ENCODE data around the gene LRRC3C. TPM values are rescaled to one million over a fixed set of nuclear protein-coding genes. Genes with fewer than 3 reads are reported as not detected.

LRRC3C gene
- polyA plus RNA-seq, 4 donors = 0.17 TPM; not detected in 3

DNA sequence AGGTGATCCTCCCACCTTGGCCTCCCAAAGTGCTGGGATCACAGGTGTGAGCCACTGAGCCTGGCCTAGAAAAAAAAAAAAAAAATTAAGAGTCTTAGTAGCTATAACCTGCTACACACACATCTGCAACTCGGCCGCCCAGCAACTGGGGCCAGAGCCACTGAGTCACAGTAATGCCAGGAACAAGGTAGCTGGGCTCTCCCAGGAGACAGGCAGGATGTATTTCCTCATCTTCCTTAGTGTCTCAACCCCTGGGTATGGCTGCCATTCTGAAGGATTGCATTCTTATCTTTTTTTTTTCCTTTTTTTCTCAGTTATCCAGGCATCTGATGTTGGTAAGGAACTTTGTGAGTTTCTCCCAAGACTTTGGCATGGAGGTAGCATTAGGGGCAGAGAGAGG is 46.0 kb downstream of the LRRC3C start:
- no peak for DNase-seq (ENCODE audit: low read depth in 4 of 4, low spot score in 2 of 4)

- DNase-seq (ENCODE audit: low read depth in 4 of 4, low spot score in 2 of 4) = no peak
Measured at GRCh38 chr17:39974433-39974832, 46.9 kb downstream of the LRRC3C start.

- DNase-seq (ENCODE audit: low read depth in 4 of 4, low spot score in 2 of 4) = no peak
Measured at GRCh38 chr17:39975801-39976200, 48.3 kb downstream of the LRRC3C start.

GRCh38 chr17:39979016-39979670 is 51.6 kb downstream of the LRRC3C start:
- DNase-seq (ENCODE audit: low read depth in 4 of 4, low spot score in 2 of 4) = no peak

GRCh38 chr17:39979893-39980350 is 52.4 kb downstream of the LRRC3C start:
- DNase-seq (ENCODE audit: low read depth in 4 of 4, low spot score in 2 of 4) = peak in 1 of 4 donors; percentile 34

- DNase-seq (ENCODE audit: low read depth in 4 of 4, low spot score in 2 of 4) = peak; percentile 99 to 100 (median 100)
Measured at GRCh38 chr17:39980351-39981206, 53.0 kb downstream of the LRRC3C start, which contains the start of gene PSMD3. PSMD3 (plus strand) TSS chr17:39980807; CDS start chr17:39980971, 164 bp downstream.

DNA sequence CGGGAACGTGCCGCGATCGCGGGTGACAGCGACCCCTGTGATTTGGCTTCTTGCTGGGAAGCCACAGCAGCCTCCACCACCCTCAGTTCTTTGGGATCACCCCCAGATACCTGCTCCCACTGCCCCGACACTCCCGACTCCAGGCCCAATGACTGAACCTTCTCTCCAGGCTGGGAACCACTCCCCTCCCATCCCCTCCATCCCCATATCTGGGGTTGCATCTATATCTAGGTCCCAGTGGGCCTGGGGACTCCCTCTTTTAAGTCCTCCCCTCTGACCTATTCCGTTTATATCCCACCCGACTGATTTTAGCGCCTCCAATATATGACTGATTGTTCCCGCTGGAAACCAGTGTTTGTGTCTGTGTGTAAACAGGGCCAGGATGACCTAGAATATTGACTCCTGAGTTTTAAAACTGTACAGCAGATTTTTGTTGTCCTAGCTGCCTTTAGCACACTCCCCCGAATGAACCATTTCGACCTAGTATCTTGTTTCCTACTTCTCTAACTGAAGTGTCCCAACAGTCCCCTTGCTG is 53.7 kb downstream of the LRRC3C start:
- peak in 1 of 4 donors; percentile 11 for DNase-seq (ENCODE audit: low read depth in 4 of 4, low spot score in 2 of 4)

GRCh38 chr17:39981766-39982375 is 54.3 kb downstream of the LRRC3C start:
- no peak for DNase-seq (ENCODE audit: low read depth in 4 of 4, low spot score in 2 of 4)

- DNase-seq (ENCODE audit: low read depth in 4 of 4, low spot score in 2 of 4) = no peak
Measured at GRCh38 chr17:39988206-39988810, 60.8 kb downstream of the LRRC3C start.

GRCh38 chr17:39994448-39994847 is 66.9 kb downstream of the LRRC3C start:
- no peak for DNase-seq (ENCODE audit: low read depth in 4 of 4, low spot score in 2 of 4)

Other genes starting within 250 kb of the LRRC3C start
- 10 to 100 TPM; 36.7 to 48.7 (median 43.1) TPM for gene PGAP3, start 239.7 kb upstream of the LRRC3C start, polyA plus RNA-seq (ENCODE audit: insufficient read length in 4 of 4)
- gene ERBB2, start 227.7 kb upstream of the LRRC3C start, polyA plus RNA-seq (ENCODE audit: insufficient read length in 4 of 4) = 100 to 1,000 TPM; 173 to 226 (median 187) TPM
- 10 to 100 TPM; 32.3 to 44.6 (median 36.6) TPM for gene MIEN1, start 197.2 kb upstream of the LRRC3C start, polyA plus RNA-seq (ENCODE audit: insufficient read length in 4 of 4)
- gene GRB7, start 189.8 kb upstream of the LRRC3C start, polyA plus RNA-seq (ENCODE audit: insufficient read length in 4 of 4) = 10 to 100 TPM; 30.0 to 52.1 (median 37.1) TPM
- gene IKZF3, start 63.4 kb upstream of the LRRC3C start, polyA plus RNA-seq (ENCODE audit: insufficient read length in 4 of 4) = under 1 TPM; 0.14 to 0.33 (median 0.25) TPM
- gene ZPBP2, start 59.5 kb upstream of the LRRC3C start, polyA plus RNA-seq (ENCODE audit: insufficient read length in 4 of 4) = not detected
- 10 to 100 TPM in 2 of 4 donors, 1 to 10 TPM in 2; 6.3 to 31.4 (median 19.2) TPM for gene GSDMB, start 9.1 kb upstream of the LRRC3C start, polyA plus RNA-seq (ENCODE audit: insufficient read length in 4 of 4)
- 100 to 1,000 TPM in 2 of 4 donors, 10 to 100 TPM in 2; 84.0 to 115 (median 96.1) TPM for gene ORMDL3, start 131 bp upstream of the LRRC3C start, polyA plus RNA-seq (ENCODE audit: insufficient read length in 4 of 4)
- gene GSDMA, start 35.3 kb downstream of the LRRC3C start, polyA plus RNA-seq (ENCODE audit: insufficient read length in 4 of 4) = 1 to 10 TPM in 3 of 4 donors, under 1 TPM in 1; 0.49 to 3.6 (median 2.0) TPM
- 100 to 1,000 TPM; 103 to 127 (median 117) TPM for gene PSMD3, start 53.1 kb downstream of the LRRC3C start, polyA plus RNA-seq (ENCODE audit: insufficient read length in 4 of 4)
- gene CSF3, start 87.7 kb downstream of the LRRC3C start, polyA plus RNA-seq (ENCODE audit: insufficient read length in 4 of 4) = not detected
- gene MED24, start 126.7 kb downstream of the LRRC3C start, polyA plus RNA-seq (ENCODE audit: insufficient read length in 4 of 4) = 100 to 1,000 TPM in 2 of 4 donors, 10 to 100 TPM in 2; 83.3 to 152 (median 114) TPM
- 10 to 100 TPM; 44.5 to 61.0 (median 57.8) TPM for gene THRA, start 135.2 kb downstream of the LRRC3C start, polyA plus RNA-seq (ENCODE audit: insufficient read length in 4 of 4)
- gene NR1D1, start 172.9 kb downstream of the LRRC3C start, polyA plus RNA-seq (ENCODE audit: insufficient read length in 4 of 4) = 1 to 10 TPM; 3.7 to 4.7 (median 3.7) TPM
- gene MSL1, start 194.2 kb downstream of the LRRC3C start, polyA plus RNA-seq (ENCODE audit: insufficient read length in 4 of 4) = 100 to 1,000 TPM; 126 to 181 (median 166) TPM
- gene CASC3, start 212.8 kb downstream of the LRRC3C start, polyA plus RNA-seq (ENCODE audit: insufficient read length in 4 of 4) = 100 to 1,000 TPM in 2 of 4 donors, 10 to 100 TPM in 2; 88.0 to 124 (median 101) TPM
- gene RAPGEFL1, start 249.7 kb downstream of the LRRC3C start, polyA plus RNA-seq (ENCODE audit: insufficient read length in 4 of 4) = 10 to 100 TPM in 2 of 4 donors, 1 to 10 TPM in 2; 6.3 to 17.1 (median 11.3) TPM